PC-3 (cell line): ENCODE measurements around the gene SPATA31D3. TPM values are rescaled to one million over a fixed set of nuclear protein-coding genes. Genes with fewer than 3 reads are reported as not detected.

Source experiments
- ATAC-seq: fragments of 200-7000 bp; cut with Tn5 transposase; 2 replicates; pipeline ENCODE4 v1.9.1; 2020; ENCODE audit warnings: mild to moderate bottlenecking, moderate library complexity
- BruUV-seq: library from RNA; stranded (reverse); fragments of 400-500 nt; replicated peaks from 2 replicates; lab custom pipeline; 2021; lab: Mats Ljungman, UMichigan
- CTCF ChIA-PET: fragments of 300-600 bp; sonication (Branson Sonifier 250); formaldehyde crosslinking; loops from one replicate; lab custom pipeline; 2022; ENCODE audit warnings: antibody characterized with exemption; lab: Charles Lee
- POLR2A ChIA-PET: fragments of 300-600 bp; sonication (Branson Sonifier 250); formaldehyde crosslinking; loops from one replicate; lab custom pipeline; 2022; ENCODE audit warnings: antibody characterized with exemption; ENCODE audit not compliant: unreplicated experiment; lab: Charles Lee
- DNase-seq: peaks from one replicate; pipeline ENCODE4 v3.0.0-alpha.2; 2015
- H2AFZ ChIP-seq: fragments of 300-600 bp; sonication (generic); 2 replicates; pipeline ENCODE4 v1.6.0; 2016; ENCODE audit warnings: antibody characterized with exemption, low read length
- H3F3A ChIP-seq: fragments of 300-600 bp; sonication (generic); one replicate; pipeline ENCODE4 v1.6.0; 2017; ENCODE audit warnings: antibody characterized with exemption, low read length, control low read depth, mild to moderate bottlenecking; ENCODE audit not compliant: unreplicated experiment
- H3K27ac ChIP-seq: fragments of 300-600 bp; sonication (generic); 2 replicates; pipeline ENCODE4 v1.5.1; 2016; ENCODE audit warnings: mild to moderate bottlenecking, low read length
- H3K27me3 ChIP-seq: fragments of 300-600 bp; sonication (generic); 2 replicates; pipeline ENCODE4 v1.6.1; 2016; ENCODE audit warnings: low read length, mixed read lengths
- H3K36me3 ChIP-seq: fragments of 300-600 bp; sonication (generic); 2 replicates; pipeline ENCODE4 v1.6.1; 2016; ENCODE audit warnings: low read depth, mixed run types, low read length, mixed read lengths
- H3K4me1 ChIP-seq: fragments of 300-600 bp; sonication (generic); 2 replicates; pipeline ENCODE4 v1.5.1; 2016; ENCODE audit warnings: low read length; ENCODE audit not compliant: insufficient read depth
- H3K4me2 ChIP-seq: fragments of 300-600 bp; sonication (generic); 2 replicates; pipeline ENCODE4 v1.6.0; 2016; ENCODE audit warnings: low read length
- H3K4me3 ChIP-seq: fragments of 300-600 bp; sonication (generic); 2 replicates; pipeline ENCODE4 v1.5.1; 2016; ENCODE audit warnings: mild to moderate bottlenecking, low read length, mixed read lengths
- H3K79me2 ChIP-seq: fragments of 300-600 bp; sonication (generic); 2 replicates; pipeline ENCODE4 v1.6.1; 2017; ENCODE audit warnings: low read length, mixed read lengths
- H3K9ac ChIP-seq: fragments of 300-600 bp; sonication (generic); 2 replicates; pipeline ENCODE4 v1.6.0; 2016; ENCODE audit warnings: mild to moderate bottlenecking, low read length
- H3K9me2 ChIP-seq: fragments of 300-600 bp; sonication (generic); replicated peaks from 2 replicates; pipeline ENCODE4 v1.6.1; 2016; ENCODE audit warnings: mixed run types, low read length, mixed read lengths
- H3K9me3 ChIP-seq: fragments of 300-600 bp; sonication (generic); 2 replicates; pipeline ENCODE4 v1.6.1; 2016; ENCODE audit warnings: low read length, mixed read lengths
- H4K20me1 ChIP-seq: fragments of 300-600 bp; sonication (generic); 2 replicates; pipeline ENCODE4 v1.6.1; 2016; ENCODE audit warnings: low read length, mixed read lengths
- CTCF ChIP-seq: fragments of 300-600 bp; sonication (generic); conservative IDR thresholded peaks from 2 replicates; pipeline ENCODE4 v1.5.1; 2017; ENCODE audit warnings: antibody characterized with exemption, low read depth, mild to moderate bottlenecking, low read length
- EZH2 ChIP-seq: fragments of 300-600 bp; sonication (generic); IDR thresholded peaks from one replicate; pipeline ENCODE4 v1.6.1; 2017; ENCODE audit warnings: antibody characterized with exemption, mild to moderate bottlenecking, low read length; ENCODE audit not compliant: unreplicated experiment
- EZH2phosphoT487 ChIP-seq: fragments of 300-600 bp; sonication (generic); IDR thresholded peaks from 2 replicates; pipeline ENCODE4 v1.6.1; 2018; ENCODE audit warnings: mild to moderate bottlenecking, antibody characterized with exemption, low read length, borderline replicate concordance
- intact Hi-C: fragments of 100-400 bp; cut with micrococcal nuclease; formaldehyde crosslinking; loops from 2 replicates; pipeline ENCODE4 v1.9.0; 2023
- total RNA-seq: library from RNA; depleted of rRNA; stranded (reverse); fragments of >200 nt; gene quantifications from 2 replicates; pipeline ENCODE4 v1.2.3, GENCODE V29; 2014

The SPATA31D3 gene
- total RNA-seq, 1 experiment from 2014 or later: not detected

GRCh38 chr9:81974764-81975163 is 31.5 kb downstream of the SPATA31D3 start:
- Histone ChIP-seq H3K27me3 (no peaks in the 10 kb centered on the region), H3K9ac (no peak overlapping the region), H3K27ac (no peak overlapping the region), H3K9me3 (no peaks in the 10 kb centered on the region), H3K9me2 (no peaks in the 10 kb centered on the region), H3K36me3 (no peaks in the 10 kb centered on the region), H3K79me2 (no peaks in the 10 kb centered on the region), H3K4me2 (no peak overlapping the region), H3K4me3 (no peak overlapping the region), H3F3A (no peaks in the 10 kb centered on the region), H2AFZ (no peak overlapping the region), H4K20me1 (no peaks in the 10 kb centered on the region), H3K4me1 (no peaks in the 10 kb centered on the region)
- POLR2A ChIA-PET: interaction anchor here (0.6 kb wide), 1 partner anchor 174 kb away, joined by 6 read pairs; no protein-coding TSS in a partner anchor
- CTCF ChIA-PET: no interaction called here
- no TSS peak for BruUV-seq
- TF ChIP-seq EZH2phosphoT487 (no peak), EZH2 (no peak), CTCF (no peak)
- no peak for DNase-seq
- ATAC-seq: no peak
- intact Hi-C loops: no loop called here

- no peak overlapping the region for H3K9ac ChIP-seq
- intact Hi-C loops: no loop called here
- DNase-seq (no peak), ATAC-seq (no peak)
- ChIA-PET CTCF (no interaction called here), POLR2A (no interaction called here)
- no peaks in the 10 kb centered on the region for H4K20me1 ChIP-seq
- no peaks in the 10 kb centered on the region for H3K9me3 ChIP-seq
- no peak overlapping the region for H3K4me2 ChIP-seq
- BruUV-seq: no TSS peak
- H3K36me3 ChIP-seq: no peaks in the 10 kb centered on the region
- H3F3A ChIP-seq: no peaks in the 10 kb centered on the region
- TF ChIP-seq EZH2phosphoT487 (no peak), CTCF (no peak), EZH2 (no peak)
- no peaks in the 10 kb centered on the region for H3K9me2 ChIP-seq
- no peaks in the 10 kb centered on the region for H3K4me1 ChIP-seq
- no peaks in the 10 kb centered on the region for H3K79me2 ChIP-seq
- H2AFZ ChIP-seq: no peak overlapping the region
- no peak overlapping the region for H3K4me3 ChIP-seq
- H3K27me3 ChIP-seq: no peaks in the 10 kb centered on the region
- H3K27ac ChIP-seq: no peak overlapping the region
Measured at GRCh38 chr9:81976351-81976750, 33.1 kb downstream of the SPATA31D3 start.

GRCh38 chr9:81979196-81979595 is 35.9 kb downstream of the SPATA31D3 start:
- intact Hi-C loops: no loop called here
- Histone ChIP-seq H4K20me1 (no peaks in the 10 kb centered on the region), H3K9me2 (no peaks in the 10 kb centered on the region), H3K27ac (no peak overlapping the region), H2AFZ (no peak overlapping the region), H3K9me3 (no peaks in the 10 kb centered on the region), H3F3A (no peaks in the 10 kb centered on the region), H3K36me3 (no peaks in the 10 kb centered on the region), H3K4me2 (no peak overlapping the region), H3K4me1 (no peaks in the 10 kb centered on the region), H3K4me3 (no peak overlapping the region), H3K79me2 (no peaks in the 10 kb centered on the region), H3K27me3 (no peaks in the 10 kb centered on the region), H3K9ac (no peak overlapping the region)
- CTCF ChIA-PET: no interaction called here
- TF ChIP-seq CTCF: no peak
- ATAC-seq (no peak), DNase-seq (no peak)
- POLR2A ChIA-PET: no interaction called here
- BruUV-seq: no TSS peak
